Activated T-cell treated with anti-CD3 and anti-CD28 coated beads, Interleukin-2, amount 50 U/mL, for 4 hours (primary cell): Measurements from ENCODE around the gene CEACAM18. TPM values are rescaled to one million over a fixed set of nuclear protein-coding genes. Genes with fewer than 3 reads are reported as not detected.
A peak's percentile ranks its signal among the peaks of the same experiment; 100 is the strongest.

Experiments used
- ATAC-seq, 2 donors: fragments of 200-7000 bp; cut with Tn5 transposase; one replicate each; pipeline ENCODE4 v1.10.0; 2021
- DNase-seq: peaks from one replicate; pipeline ENCODE4 v3.0.0-alpha.2; 2020
- H3K27me3 Mint-ChIP-seq: one replicate; pipeline ENCODE4 v1.8.0; 2021; ENCODE audit warnings: low read depth, mixed read lengths
- H3K36me3 Mint-ChIP-seq: one replicate; pipeline ENCODE4 v1.8.0; 2022; ENCODE audit warnings: mixed read lengths; ENCODE audit not compliant: insufficient read depth
- H3K4me1 Mint-ChIP-seq: one replicate; pipeline ENCODE4 v1.8.0; 2021; ENCODE audit warnings: low read depth, mixed read lengths
- H3K4me3 Mint-ChIP-seq: one replicate; pipeline ENCODE4 v1.8.0; 2021; ENCODE audit warnings: mild to moderate bottlenecking, moderate library complexity, mixed read lengths
- H3K9me3 Mint-ChIP-seq: one replicate; pipeline ENCODE4 v1.8.0; 2021; ENCODE audit warnings: mixed read lengths
- total RNA-seq, 3 donors: library from RNA; stranded (reverse); gene quantifications; one replicate each; pipeline ENCODE4 v1.2.1, GENCODE V29; 2021

The CEACAM18 gene
- total RNA-seq, 3 donors from 2014 or later: not detected

GRCh38 chr19:51520728-51521127 is 42.4 kb downstream of the CEACAM18 start:
- H3K27me3 Mint-ChIP-seq: peaks cover 28% of the 10 kb centered on the region
- H3K4me1 Mint-ChIP-seq: no peaks in the 10 kb centered on the region
- DNase-seq: no peak
- no peaks in the 10 kb centered on the region for H3K36me3 Mint-ChIP-seq
- no peak for ATAC-seq
- peaks cover 3% of the 10 kb centered on the region for H3K9me3 Mint-ChIP-seq
- no peak overlapping the region for H3K4me3 Mint-ChIP-seq

- Mint-ChIP-seq H3K4me3 (no peak overlapping the region), H3K4me1 (no peaks in the 10 kb centered on the region), H3K9me3 (peaks cover 3% of the 10 kb centered on the region), H3K27me3 (peaks cover 27% of the 10 kb centered on the region), H3K36me3 (no peaks in the 10 kb centered on the region)
- DNase-seq (no peak), ATAC-seq (no peak)
These were observed 43.0 kb downstream of the CEACAM18 start for GRCh38 chr19:51521357-51521756.

- Mint-ChIP-seq H3K4me1 (no peaks in the 10 kb centered on the region), H3K4me3 (no peak overlapping the region), H3K9me3 (peaks cover 3% of the 10 kb centered on the region), H3K36me3 (no peaks in the 10 kb centered on the region), H3K27me3 (peaks cover 27% of the 10 kb centered on the region)
- no peak for DNase-seq
- no peak for ATAC-seq
These were observed 43.4 kb downstream of the CEACAM18 start for GRCh38 chr19:51521781-51522180.

- Mint-ChIP-seq H3K4me3 (no peak overlapping the region), H3K36me3 (no peaks in the 10 kb centered on the region), H3K27me3 (peaks cover 26% of the 10 kb centered on the region), H3K9me3 (no peaks in the 10 kb centered on the region), H3K4me1 (no peaks in the 10 kb centered on the region)
- no peak for DNase-seq
- ATAC-seq: no peak
These were observed 46.4 kb downstream of the CEACAM18 start for GRCh38 chr19:51524666-51525264.

GRCh38 chr19:51525651-51526050 is 47.3 kb downstream of the CEACAM18 start:
- Mint-ChIP-seq H3K27me3 (peaks cover 28% of the 10 kb centered on the region), H3K4me3 (no peak overlapping the region), H3K36me3 (no peaks in the 10 kb centered on the region), H3K4me1 (no peaks in the 10 kb centered on the region), H3K9me3 (no peaks in the 10 kb centered on the region)
- DNase-seq (no peak), ATAC-seq (no peak)

- H3K4me1 Mint-ChIP-seq: no peaks in the 10 kb centered on the region
These were observed 51.0 kb downstream of the CEACAM18 start for GRCh38 chr19:51529301-51529700.

GRCh38 chr19:51530616-51531015 is 52.3 kb downstream of the CEACAM18 start:
- Mint-ChIP-seq H3K36me3 (no peaks in the 10 kb centered on the region), H3K9me3 (peaks cover 4% of the 10 kb centered on the region), H3K4me3 (no peak overlapping the region), H3K4me1 (no peaks in the 10 kb centered on the region), H3K27me3 (peaks cover 38% of the 10 kb centered on the region)
- ATAC-seq (no peak), DNase-seq (no peak)

More at GRCh38 chr19:51529301-51529700, 51.0 kb downstream of the CEACAM18 start:
- Mint-ChIP-seq H3K9me3 (no peaks in the 10 kb centered on the region), H3K36me3 (no peaks in the 10 kb centered on the region), H3K27me3 (peaks cover 34% of the 10 kb centered on the region), H3K4me3 (no peak overlapping the region)
- DNase-seq (no peak), ATAC-seq (no peak)

- H3K4me1 Mint-ChIP-seq: no peaks in the 10 kb centered on the region
- ATAC-seq (peak; percentile 62 to 67), DNase-seq (no peak)
- H3K36me3 Mint-ChIP-seq: no peaks in the 10 kb centered on the region
- no peak within 1 kb of the TSS for H3K4me3 Mint-ChIP-seq
- peaks cover 39% of the 10 kb centered on the region for H3K27me3 Mint-ChIP-seq
- H3K9me3 Mint-ChIP-seq: peaks cover 12% of the 10 kb centered on the region
These were observed 53.3 kb downstream of the CEACAM18 start, which contains the start of gene SIGLEC6 for GRCh38 chr19:51531349-51532315. SIGLEC6 (minus strand) TSS chr19:51531670; CDS start chr19:51531648, 22 bp downstream.

GRCh38 chr19:51535535-51535934 is 57.2 kb downstream of the CEACAM18 start:
- ATAC-seq: no peak
- no peak for DNase-seq
- Mint-ChIP-seq H3K4me3 (no peak overlapping the region), H3K9me3 (peaks cover 13% of the 10 kb centered on the region), H3K27me3 (peaks cover 49% of the 10 kb centered on the region), H3K36me3 (no peaks in the 10 kb centered on the region), H3K4me1 (no peaks in the 10 kb centered on the region)

GRCh38 chr19:51539821-51540366 is 61.6 kb downstream of the CEACAM18 start:
- no peaks in the 10 kb centered on the region for H3K4me1 Mint-ChIP-seq
- H3K4me3 Mint-ChIP-seq: no peak overlapping the region
- no peak for DNase-seq
- no peaks in the 10 kb centered on the region for H3K36me3 Mint-ChIP-seq
- ATAC-seq: no peak
- peaks cover 51% of the 10 kb centered on the region for H3K27me3 Mint-ChIP-seq
- peaks cover 13% of the 10 kb centered on the region for H3K9me3 Mint-ChIP-seq

Other genes with a start within 250 kb of the CEACAM18 start
- gene SIGLECL1, start 227.5 kb upstream of the CEACAM18 start, total RNA-seq: not detected
- under 1 TPM in 1 of 3 donors, not detected in 2; 0.08 TPM for gene IGLON5, start 166.9 kb upstream of the CEACAM18 start, total RNA-seq
- 1 to 10 TPM; 1.6 to 2.3 (median 1.8) TPM for gene VSIG10L, start 136.4 kb upstream of the CEACAM18 start, total RNA-seq
- 10 to 100 TPM; 65.8 to 74.9 (median 73.3) TPM for gene ETFB, start 112.2 kb upstream of the CEACAM18 start, total RNA-seq
- gene CLDND2, start 109.5 kb upstream of the CEACAM18 start, total RNA-seq: 1 to 10 TPM; 3.8 to 6.4 (median 5.3) TPM
- gene NKG7, start 105.9 kb upstream of the CEACAM18 start, total RNA-seq: 100 to 1,000 TPM; 146 to 232 (median 153) TPM
- gene LIM2, start 90.6 kb upstream of the CEACAM18 start, total RNA-seq: under 1 TPM in 2 of 3 donors, not detected in 1; 0.58 to 0.65 TPM
- not detected for gene C19orf84, start 87.9 kb upstream of the CEACAM18 start, total RNA-seq
- gene SIGLEC10, start 60.9 kb upstream of the CEACAM18 start, total RNA-seq: under 1 TPM; 0.43 to 0.63 (median 0.53) TPM
- gene SIGLEC8, start 20.1 kb upstream of the CEACAM18 start, total RNA-seq: not detected
- 1 to 10 TPM in 1 of 3 donors, under 1 TPM in 1, not detected in 1; 0.51 to 1.3 TPM for gene SIGLEC12, start 23.3 kb downstream of the CEACAM18 start, total RNA-seq
- gene SIGLEC6, start 53.1 kb downstream of the CEACAM18 start, total RNA-seq: under 1 TPM in 1 of 3 donors, not detected in 2; 0.32 TPM
- gene ZNF175, start 92.7 kb downstream of the CEACAM18 start, total RNA-seq: 1 to 10 TPM; 5.3 to 7.5 (median 6.0) TPM
- under 1 TPM in 1 of 3 donors, not detected in 2; 0.11 TPM for gene SIGLEC5, start 151.9 kb downstream of the CEACAM18 start, total RNA-seq
- not detected for gene SIGLEC14, start 168.3 kb downstream of the CEACAM18 start, total RNA-seq
- 1 to 10 TPM; 1.6 to 2.3 (median 2.1) TPM for gene SPACA6, start 214.8 kb downstream of the CEACAM18 start, total RNA-seq
- gene HAS1, start 245.5 kb downstream of the CEACAM18 start, total RNA-seq: not detected